ENCODE data around the gene MAN2A2. TPM values are rescaled to one million over a fixed set of nuclear protein-coding genes. Genes with fewer than 3 reads are reported as not detected.

The MAN2A2 gene
- polyA plus RNA-seq, 2 donors, result 15.8 to 22.1 TPM

DNA sequence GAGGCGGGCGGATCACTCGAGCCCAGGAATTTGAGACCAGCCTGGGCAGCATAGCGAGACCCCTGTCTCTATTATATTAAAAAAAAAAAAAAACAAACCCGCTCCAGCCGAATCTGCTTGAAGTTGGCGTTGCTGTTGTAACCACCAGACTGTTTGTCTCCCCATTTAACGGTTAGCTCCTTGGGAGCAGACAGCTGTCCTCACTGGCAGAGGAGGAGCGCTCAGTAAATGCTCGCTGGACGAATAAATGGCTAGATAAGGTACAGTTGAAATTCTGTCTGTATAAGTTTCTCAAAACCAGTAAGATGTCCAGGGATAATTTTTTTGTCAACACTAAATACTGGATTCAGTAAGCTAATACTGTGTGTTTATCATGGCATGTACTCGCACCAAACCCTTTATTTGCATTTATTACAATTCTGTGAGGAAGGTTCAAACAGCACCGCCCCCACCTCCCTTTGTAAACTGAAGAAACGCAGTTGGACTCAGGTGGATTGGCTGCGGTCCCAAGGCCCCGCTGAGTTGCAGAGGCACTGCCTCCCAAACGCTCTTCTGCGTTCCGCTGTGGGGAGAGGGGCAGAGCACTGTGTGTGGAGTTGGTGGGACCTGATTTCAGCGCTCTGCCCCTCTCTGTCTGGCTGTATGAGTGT lies 52.6 kb downstream of the MAN2A2 start:
- no peaks in the 10 kb centered on the region for H3K9me3 ChIP-seq (ENCODE audit: control insufficient read depth in 2 of 2, insufficient read depth in 1 of 2, low read depth in 1 of 2, low read length in 1 of 2)
- peaks cover 0 to 28% of the 10 kb centered on the region in 2 donors for H3K36me3 ChIP-seq (ENCODE audit: control insufficient read depth in 2 of 2, insufficient read depth in 2 of 2, low read length in 1 of 2)
- H3K27ac ChIP-seq (ENCODE audit: low read depth in 2 of 2, low read length in 1 of 2), result peak overlapping the region in 1 of 2 donors; percentile 13
- H3K27me3 ChIP-seq (ENCODE audit: control insufficient read depth in 1 of 2, insufficient read depth in 2 of 2, low read length in 2 of 2), result no peaks in the 10 kb centered on the region
- WGBS, 2 donors, result 48 to 53% methylated on average over 20 of the region's 20 CpGs
- peaks cover 7 to 12% of the 10 kb centered on the region in 2 donors for H3K4me1 ChIP-seq (ENCODE audit: control insufficient read depth in 2 of 2, insufficient read depth in 2 of 2, low read length in 1 of 2)
- peak overlapping the region in 1 of 2 donors; percentile 75 for H3K4me3 ChIP-seq (ENCODE audit: low read depth in 1 of 2, low read length in 2 of 2)

DNA sequence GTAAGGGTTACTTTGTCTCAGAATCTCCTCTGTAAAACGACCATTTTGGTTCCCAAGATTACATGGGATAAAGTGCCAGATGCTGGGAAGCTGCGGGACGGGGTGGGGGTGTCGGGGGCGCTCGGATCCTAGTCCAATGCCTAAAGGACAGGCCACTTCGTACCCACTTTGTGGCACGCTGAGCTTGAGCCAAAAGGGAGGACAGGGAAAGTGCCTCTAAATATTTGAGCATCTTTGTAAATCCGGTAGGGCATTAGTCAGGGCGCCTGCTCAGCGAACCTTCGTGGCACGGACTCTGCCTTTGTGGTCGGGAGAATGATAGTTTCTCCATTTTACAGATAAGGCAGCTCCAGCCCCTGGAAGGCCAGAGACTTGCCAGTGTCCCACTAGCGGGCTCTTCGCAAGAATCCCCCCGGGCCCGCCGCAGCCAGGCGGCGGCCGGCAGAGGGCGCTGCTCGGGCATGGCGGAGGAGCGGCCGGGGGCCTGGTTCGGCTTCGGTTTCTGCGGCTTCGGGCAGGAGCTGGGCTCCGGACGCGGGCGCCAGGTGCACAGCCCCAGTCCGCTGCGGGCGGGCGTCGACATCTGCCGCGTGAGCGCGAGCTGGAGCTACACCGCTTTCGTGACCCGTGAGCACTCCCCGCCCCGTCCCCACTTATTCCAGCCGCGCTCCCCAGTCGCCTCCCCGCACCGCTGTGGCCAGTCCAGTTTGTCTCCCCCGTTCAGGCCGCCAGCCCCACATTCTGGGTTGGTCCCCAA lies 53.4 kb downstream of the MAN2A2 start:
- H3K27me3 ChIP-seq (ENCODE audit: control insufficient read depth in 1 of 2, insufficient read depth in 2 of 2, low read length in 2 of 2), result no peaks in the 10 kb centered on the region
- H3K9me3 ChIP-seq (ENCODE audit: control insufficient read depth in 2 of 2, insufficient read depth in 1 of 2, low read depth in 1 of 2, low read length in 1 of 2), result no peaks in the 10 kb centered on the region
- H3K4me3 ChIP-seq (ENCODE audit: low read depth in 1 of 2, low read length in 2 of 2), result peak overlapping the region; percentile 72 to 75
- H3K36me3 ChIP-seq (ENCODE audit: control insufficient read depth in 2 of 2, insufficient read depth in 2 of 2, low read length in 1 of 2), result peaks cover 5 to 32% of the 10 kb centered on the region in 2 donors
- H3K27ac ChIP-seq (ENCODE audit: low read depth in 2 of 2, low read length in 1 of 2), result peak overlapping the region in 1 of 2 donors; percentile 69
- H3K4me1 ChIP-seq (ENCODE audit: control insufficient read depth in 2 of 2, insufficient read depth in 2 of 2, low read length in 1 of 2), result peaks cover 7 to 12% of the 10 kb centered on the region in 2 donors
- WGBS, 2 donors, result 9% methylated on average over 54 to 56 of the region's 56 CpGs

DNA sequence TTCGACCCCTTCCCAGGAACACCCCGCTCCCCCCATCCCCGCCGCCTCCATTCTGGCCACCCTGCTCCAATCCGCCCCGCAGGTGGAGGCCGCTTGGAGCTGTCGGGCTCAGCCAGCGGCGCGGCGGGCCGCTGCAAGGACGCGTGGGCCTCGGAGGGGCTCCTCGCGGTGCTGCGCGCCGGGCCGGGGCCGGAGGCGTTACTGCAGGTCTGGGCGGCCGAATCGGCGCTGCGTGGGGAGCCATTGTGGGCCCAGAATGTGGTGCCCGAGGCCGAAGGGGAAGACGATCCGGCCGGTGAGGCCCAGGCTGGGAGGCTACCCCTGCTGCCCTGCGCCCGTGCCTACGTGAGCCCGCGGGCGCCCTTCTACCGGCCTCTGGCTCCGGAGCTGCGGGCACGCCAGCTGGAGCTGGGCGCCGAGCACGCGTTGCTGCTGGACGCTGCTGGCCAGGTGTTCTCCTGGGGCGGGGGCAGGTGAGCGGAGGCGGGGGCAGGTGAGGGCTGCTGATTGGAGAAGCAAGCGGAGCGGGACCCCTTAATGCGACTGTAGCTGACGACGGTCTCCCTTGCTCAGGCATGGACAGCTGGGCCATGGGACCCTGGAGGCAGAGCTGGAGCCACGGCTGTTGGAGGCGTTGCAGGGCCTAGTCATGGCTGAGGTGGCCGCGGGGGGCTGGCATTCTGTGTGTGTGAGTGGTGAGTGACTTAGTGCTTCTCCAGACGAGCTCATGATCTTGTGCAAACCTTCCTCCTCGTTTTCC lies 54.1 kb downstream of the MAN2A2 start:
- H3K9me3 ChIP-seq (ENCODE audit: control insufficient read depth in 2 of 2, insufficient read depth in 1 of 2, low read depth in 1 of 2, low read length in 1 of 2), result no peaks in the 10 kb centered on the region
- no peaks in the 10 kb centered on the region for H3K27me3 ChIP-seq (ENCODE audit: control insufficient read depth in 1 of 2, insufficient read depth in 2 of 2, low read length in 2 of 2)
- 23 to 26% methylated on average over 44 to 63 of the region's 63 CpGs for WGBS, 2 donors
- peaks cover 7 to 12% of the 10 kb centered on the region in 2 donors for H3K4me1 ChIP-seq (ENCODE audit: control insufficient read depth in 2 of 2, insufficient read depth in 2 of 2, low read length in 1 of 2)
- peak overlapping the region; percentile 72 to 75 for H3K4me3 ChIP-seq (ENCODE audit: low read depth in 1 of 2, low read length in 2 of 2)
- peaks cover 5 to 36% of the 10 kb centered on the region in 2 donors for H3K36me3 ChIP-seq (ENCODE audit: control insufficient read depth in 2 of 2, insufficient read depth in 2 of 2, low read length in 1 of 2)
- H3K27ac ChIP-seq (ENCODE audit: low read depth in 2 of 2, low read length in 1 of 2), result peak overlapping the region in 1 of 2 donors; percentile 69

DNA sequence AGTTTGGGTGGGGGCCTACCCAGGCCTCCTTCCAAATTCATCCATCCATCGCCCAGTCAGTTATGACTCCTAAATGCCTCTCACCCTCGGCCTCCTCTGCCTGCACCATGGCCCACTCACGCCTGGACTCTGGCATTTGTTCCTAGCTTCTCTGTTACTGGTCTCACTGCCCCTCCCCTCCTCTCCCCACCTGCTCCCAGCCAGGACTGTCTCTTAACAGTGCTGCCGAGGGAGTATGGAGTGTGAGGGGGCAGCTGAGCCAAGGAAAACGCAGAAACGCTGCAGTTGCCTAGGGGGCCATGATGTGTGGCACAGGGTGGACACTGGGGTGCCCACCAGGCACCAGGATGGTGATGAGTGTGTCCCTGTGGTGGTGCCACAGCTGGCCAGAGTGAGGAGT lies 54.7 kb downstream of the MAN2A2 start:
- Histone ChIP-seq H3K36me3 (ENCODE audit: control insufficient read depth in 2 of 2, insufficient read depth in 2 of 2, low read length in 1 of 2) (peaks cover 5 to 34% of the 10 kb centered on the region in 2 donors), H3K27ac (ENCODE audit: low read depth in 2 of 2, low read length in 1 of 2) (no peak overlapping the region), H3K4me1 (ENCODE audit: control insufficient read depth in 2 of 2, insufficient read depth in 2 of 2, low read length in 1 of 2) (peaks cover 7 to 12% of the 10 kb centered on the region in 2 donors), H3K27me3 (ENCODE audit: control insufficient read depth in 1 of 2, insufficient read depth in 2 of 2, low read length in 2 of 2) (no peaks in the 10 kb centered on the region), H3K4me3 (ENCODE audit: low read depth in 1 of 2, low read length in 2 of 2) (peak overlapping the region in 1 of 2 donors; percentile 75), H3K9me3 (ENCODE audit: control insufficient read depth in 2 of 2, insufficient read depth in 1 of 2, low read depth in 1 of 2, low read length in 1 of 2) (no peaks in the 10 kb centered on the region)
- WGBS, 2 donors, result 71 to 76% methylated on average over 6 of the region's 6 CpGs

DNA sequence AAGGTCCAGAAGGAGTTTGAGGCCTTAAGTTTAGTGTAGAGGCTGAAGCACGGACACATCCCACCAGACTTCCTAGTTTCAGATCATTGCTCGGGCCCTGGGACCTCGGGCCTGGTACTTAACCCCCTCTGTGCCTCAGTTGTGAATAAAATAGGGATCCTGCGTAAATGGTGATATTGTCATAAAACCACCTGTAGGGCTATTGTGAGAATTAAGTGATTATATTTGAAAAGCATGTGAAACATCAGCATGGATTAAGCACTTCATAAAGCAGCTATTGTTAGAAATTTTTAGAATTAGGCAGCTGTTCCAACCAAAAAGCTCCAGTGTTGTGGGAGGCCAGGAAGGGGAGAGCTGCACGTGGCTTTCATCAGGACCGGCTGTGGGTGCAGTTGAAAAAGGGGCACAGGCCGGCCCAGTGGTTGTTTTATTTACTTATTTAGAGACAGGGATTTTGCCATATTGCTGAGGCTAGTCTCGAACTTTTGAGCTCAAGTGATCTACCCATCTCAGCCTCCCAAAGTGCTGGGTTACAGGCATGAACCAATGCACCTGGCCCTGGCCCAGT lies 56.0 kb downstream of the MAN2A2 start:
- H3K27ac ChIP-seq (ENCODE audit: low read depth in 2 of 2, low read length in 1 of 2), result no peak overlapping the region
- peaks cover 5 to 25% of the 10 kb centered on the region in 2 donors for H3K36me3 ChIP-seq (ENCODE audit: control insufficient read depth in 2 of 2, insufficient read depth in 2 of 2, low read length in 1 of 2)
- H3K27me3 ChIP-seq (ENCODE audit: control insufficient read depth in 1 of 2, insufficient read depth in 2 of 2, low read length in 2 of 2), result no peaks in the 10 kb centered on the region
- 83% methylated on average over 8 of the region's 8 CpGs for WGBS, 2 donors
- peaks cover 7 to 8% of the 10 kb centered on the region in 2 donors for H3K4me1 ChIP-seq (ENCODE audit: control insufficient read depth in 2 of 2, insufficient read depth in 2 of 2, low read length in 1 of 2)
- H3K4me3 ChIP-seq (ENCODE audit: low read depth in 1 of 2, low read length in 2 of 2), result no peak overlapping the region
- H3K9me3 ChIP-seq (ENCODE audit: control insufficient read depth in 2 of 2, insufficient read depth in 1 of 2, low read depth in 1 of 2, low read length in 1 of 2), result no peaks in the 10 kb centered on the region

DNA sequence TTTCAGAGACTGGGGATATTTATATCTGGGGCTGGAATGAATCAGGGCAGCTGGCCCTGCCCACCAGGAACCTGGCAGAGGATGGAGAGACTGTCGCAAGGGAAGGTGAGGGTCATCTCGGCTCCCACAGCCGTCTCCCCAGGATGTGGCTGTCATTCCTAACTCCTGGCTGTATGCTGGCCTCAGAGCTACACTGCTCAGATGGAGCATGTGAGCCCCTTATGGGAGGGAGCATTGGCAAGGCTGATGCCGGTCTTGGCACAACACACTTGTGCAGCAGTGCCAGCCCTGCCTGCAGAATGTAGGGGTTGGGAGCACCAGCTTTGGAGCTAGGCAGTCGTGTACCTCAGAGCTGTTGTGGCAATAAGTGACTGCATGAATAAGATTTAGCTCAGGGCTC lies 56.8 kb downstream of the MAN2A2 start:
- Histone ChIP-seq H3K36me3 (ENCODE audit: control insufficient read depth in 2 of 2, insufficient read depth in 2 of 2, low read length in 1 of 2) (peaks cover 5 to 25% of the 10 kb centered on the region in 2 donors), H3K9me3 (ENCODE audit: control insufficient read depth in 2 of 2, insufficient read depth in 1 of 2, low read depth in 1 of 2, low read length in 1 of 2) (no peaks in the 10 kb centered on the region), H3K27ac (ENCODE audit: low read depth in 2 of 2, low read length in 1 of 2) (no peak overlapping the region), H3K4me3 (ENCODE audit: low read depth in 1 of 2, low read length in 2 of 2) (no peak overlapping the region), H3K27me3 (ENCODE audit: control insufficient read depth in 1 of 2, insufficient read depth in 2 of 2, low read length in 2 of 2) (no peaks in the 10 kb centered on the region), H3K4me1 (ENCODE audit: control insufficient read depth in 2 of 2, insufficient read depth in 2 of 2, low read length in 1 of 2) (peaks cover 7 to 8% of the 10 kb centered on the region in 2 donors)
- WGBS, 2 donors, result 63 to 66% methylated on average over 5 of the region's 5 CpGs

DNA sequence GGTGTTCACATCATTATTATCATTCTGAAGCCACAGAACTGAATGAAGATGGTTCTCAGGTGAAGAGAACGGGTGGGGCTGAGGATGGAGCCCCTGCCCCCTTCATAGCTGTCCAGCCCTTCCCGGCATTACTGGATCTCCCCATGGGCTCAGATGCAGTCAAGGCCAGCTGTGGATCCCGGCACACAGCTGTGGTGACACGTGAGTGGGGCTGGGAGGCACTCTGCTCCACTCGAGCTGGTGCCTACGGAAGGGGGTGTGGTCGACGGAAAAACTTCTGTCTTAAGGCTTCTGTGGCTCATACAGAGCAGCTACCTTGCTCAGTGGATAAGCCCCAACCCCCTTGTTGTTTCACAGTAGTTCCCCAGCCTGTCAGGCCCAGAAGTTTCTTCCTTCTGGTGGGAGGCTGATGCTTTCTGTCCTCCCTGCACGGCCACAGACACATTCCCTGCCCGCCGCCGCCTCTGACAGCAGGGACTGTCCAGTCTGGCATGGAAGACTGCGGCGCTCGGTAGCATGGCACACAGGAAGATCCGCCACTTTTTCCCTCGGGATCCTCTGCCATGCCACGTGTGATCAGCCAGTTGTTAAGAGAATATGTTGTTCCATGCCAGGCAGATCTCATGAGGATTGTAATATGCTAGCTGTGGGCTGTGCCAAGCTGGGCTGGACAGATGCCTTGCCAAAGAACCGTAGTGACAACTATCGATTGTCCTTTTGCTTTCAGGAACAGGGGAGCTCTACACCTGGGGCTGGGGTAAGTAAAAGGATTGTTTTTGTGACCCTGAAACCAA lies 57.4 kb downstream of the MAN2A2 start:
- 79 to 83% methylated on average over 20 of the region's 20 CpGs for WGBS, 2 donors
- no peak overlapping the region for H3K4me3 ChIP-seq (ENCODE audit: low read depth in 1 of 2, low read length in 2 of 2)
- H3K4me1 ChIP-seq (ENCODE audit: control insufficient read depth in 2 of 2, insufficient read depth in 2 of 2, low read length in 1 of 2), result peaks cover 6 to 7% of the 10 kb centered on the region in 2 donors
- H3K36me3 ChIP-seq (ENCODE audit: control insufficient read depth in 2 of 2, insufficient read depth in 2 of 2, low read length in 1 of 2), result peaks cover 5 to 25% of the 10 kb centered on the region in 2 donors
- no peaks in the 10 kb centered on the region for H3K9me3 ChIP-seq (ENCODE audit: control insufficient read depth in 2 of 2, insufficient read depth in 1 of 2, low read depth in 1 of 2, low read length in 1 of 2)
- no peaks in the 10 kb centered on the region for H3K27me3 ChIP-seq (ENCODE audit: control insufficient read depth in 1 of 2, insufficient read depth in 2 of 2, low read length in 2 of 2)
- H3K27ac ChIP-seq (ENCODE audit: low read depth in 2 of 2, low read length in 1 of 2), result peak overlapping the region in 1 of 2 donors; percentile 47

DNA sequence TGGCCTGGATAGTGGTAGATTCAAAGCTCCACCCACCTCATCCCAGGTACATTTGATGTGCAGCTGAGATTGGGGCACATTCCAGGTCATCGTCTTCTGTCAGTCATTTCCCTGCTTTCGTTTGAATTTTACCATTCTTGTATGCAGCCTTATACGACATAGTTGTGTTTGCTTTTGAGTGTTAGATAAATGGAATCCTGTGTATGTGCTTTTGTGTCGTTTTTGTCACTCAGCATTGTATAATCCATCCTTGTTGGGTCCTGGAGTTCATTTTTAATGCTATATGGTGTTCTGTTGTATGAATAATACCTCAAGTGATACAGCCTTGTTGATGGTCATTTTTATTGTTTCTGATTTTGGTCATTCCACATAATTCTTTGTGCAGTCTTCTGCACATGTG lies 58.9 kb downstream of the MAN2A2 start:
- 80 to 84% methylated on average over 4 of the region's 4 CpGs for whole genome bisulfite sequencing, 2 donors
- no peaks in the 10 kb centered on the region for H3K27me3 ChIP-seq (ENCODE audit: control insufficient read depth in 1 of 2, insufficient read depth in 2 of 2, low read length in 2 of 2)
- H3K4me3 ChIP-seq (ENCODE audit: low read depth in 1 of 2, low read length in 2 of 2), result no peak overlapping the region
- H3K9me3 ChIP-seq (ENCODE audit: control insufficient read depth in 2 of 2, insufficient read depth in 1 of 2, low read depth in 1 of 2, low read length in 1 of 2), result no peaks in the 10 kb centered on the region
- peaks cover 0 to 7% of the 10 kb centered on the region in 2 donors for H3K4me1 ChIP-seq (ENCODE audit: control insufficient read depth in 2 of 2, insufficient read depth in 2 of 2, low read length in 1 of 2)
- H3K27ac ChIP-seq (ENCODE audit: low read depth in 2 of 2, low read length in 1 of 2), result no peak overlapping the region
- H3K36me3 ChIP-seq (ENCODE audit: control insufficient read depth in 2 of 2, insufficient read depth in 2 of 2, low read length in 1 of 2), result peaks cover 12 to 30% of the 10 kb centered on the region in 2 donors

Measured in esophagus (tissue), 2 donors.